Measurements from ENCODE around the gene ABCA2.

DNA sequence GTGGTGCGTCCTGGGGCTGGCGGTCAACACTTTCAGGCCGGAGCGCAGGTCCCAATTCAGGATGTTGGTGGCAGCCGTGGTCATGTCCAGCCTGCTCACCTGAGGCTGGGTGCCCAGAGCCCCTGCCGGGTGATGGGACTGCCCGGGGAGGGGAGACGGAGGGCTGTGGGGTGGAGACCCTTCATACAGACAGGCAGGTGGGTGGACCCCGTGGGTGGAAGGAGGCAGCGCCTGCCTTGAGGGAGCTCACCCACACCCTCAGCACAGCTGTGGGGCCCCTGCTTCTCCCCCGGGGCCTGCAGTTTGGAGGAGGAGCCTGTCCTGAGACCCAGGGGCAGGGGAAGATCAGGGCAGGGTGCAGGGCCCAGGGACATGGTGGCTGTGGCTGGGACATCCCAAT lies 57.7 kb downstream of the ABCA2 start:
- no peak for TF ChIP-seq POLR2A (IDR thresholded peaks at IDR 0.05)
- TF ChIP-seq, protein P1, sequence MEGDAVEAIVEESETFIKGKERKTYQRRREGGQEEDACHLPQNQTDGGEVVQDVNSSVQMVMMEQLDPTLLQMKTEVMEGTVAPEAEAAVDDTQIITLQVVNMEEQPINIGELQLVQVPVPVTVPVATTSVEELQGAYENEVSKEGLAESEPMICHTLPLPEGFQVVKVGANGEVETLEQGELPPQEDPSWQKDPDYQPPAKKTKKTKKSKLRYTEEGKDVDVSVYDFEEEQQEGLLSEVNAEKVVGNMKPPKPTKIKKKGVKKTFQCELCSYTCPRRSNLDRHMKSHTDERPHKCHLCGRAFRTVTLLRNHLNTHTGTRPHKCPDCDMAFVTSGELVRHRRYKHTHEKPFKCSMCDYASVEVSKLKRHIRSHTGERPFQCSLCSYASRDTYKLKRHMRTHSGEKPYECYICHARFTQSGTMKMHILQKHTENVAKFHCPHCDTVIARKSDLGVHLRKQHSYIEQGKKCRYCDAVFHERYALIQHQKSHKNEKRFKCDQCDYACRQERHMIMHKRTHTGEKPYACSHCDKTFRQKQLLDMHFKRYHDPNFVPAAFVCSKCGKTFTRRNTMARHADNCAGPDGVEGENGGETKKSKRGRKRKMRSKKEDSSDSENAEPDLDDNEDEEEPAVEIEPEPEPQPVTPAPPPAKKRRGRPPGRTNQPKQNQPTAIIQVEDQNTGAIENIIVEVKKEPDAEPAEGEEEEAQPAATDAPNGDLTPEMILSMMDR (IDR thresholded peaks at IDR 0.05): no peak
